H1 (cell line): Measurements from ENCODE around the gene FAM149B1. TPM values are rescaled to one million over a fixed set of nuclear protein-coding genes. Genes with fewer than 3 reads are reported as not detected.

Experiments
- CTCF ChIA-PET: fragments of 300-600 bp; sonication (Branson Sonifier 250); formaldehyde crosslinking; loops from one replicate; lab custom pipeline; 2021; ENCODE audit not compliant: partially characterized antibody; lab: Charles Lee
- POLR2A ChIA-PET: fragments of 300-600 bp; sonication (Branson Sonifier 250); formaldehyde crosslinking; loops from one replicate; lab custom pipeline; 2021; ENCODE audit warnings: inconsistent platforms; ENCODE audit not compliant: partially characterized antibody; lab: Charles Lee
- DNase-seq, 2 experiments: peaks; one replicate each; pipeline versions ENCODE4 v3.0.0 to v3.0.0-alpha.2; 2010 to 2022; ENCODE audit warnings: low spot score in 2 of 2, low read depth in 1 of 2, mixed read lengths in 1 of 2
- FAIRE-seq: peaks from 2 replicates; lab custom pipeline; 2011; peaks lifted over from hg19 to GRCh38; lab: Jason Lieb, UNC
- H2AFZ ChIP-seq: 2 replicates; pipeline ENCODE4 v1.8.1; 2012; ENCODE audit warnings: low read length, inconsistent platforms
- H2AK5ac ChIP-seq: 2 replicates; pipeline ENCODE4 v1.6.1; 2013; ENCODE audit warnings: low read depth, low read length
- H2BK120ac ChIP-seq: replicated peaks from 2 replicates; pipeline ENCODE3; 2013; ENCODE audit warnings: low read depth, low read length, inconsistent platforms
- H2BK12ac ChIP-seq: 2 replicates; pipeline ENCODE4 v1.6.1; 2013; ENCODE audit warnings: low read depth, low read length
- H2BK15ac ChIP-seq: 2 replicates; pipeline ENCODE4 v1.6.1; 2013; ENCODE audit warnings: low read length
- H2BK20ac ChIP-seq: 2 replicates; pipeline ENCODE4 v1.6.1; 2013; ENCODE audit warnings: low read length
- H2BK5ac ChIP-seq: 2 replicates; pipeline ENCODE4 v1.6.1; 2013; ENCODE audit warnings: low read depth, low read length
- H3K14ac ChIP-seq: 2 replicates; pipeline ENCODE4 v1.6.1; 2013; ENCODE audit warnings: inconsistent platforms; ENCODE audit not compliant: insufficient read length
- H3K18ac ChIP-seq: 2 replicates; pipeline ENCODE4 v1.6.1; 2013; ENCODE audit warnings: low read length; ENCODE audit errors: extremely low read depth
- H3K23ac ChIP-seq: 2 replicates; pipeline ENCODE4 v1.6.1; 2013; ENCODE audit warnings: inconsistent platforms; ENCODE audit not compliant: insufficient read length
- H3K23me2 ChIP-seq: 2 replicates; pipeline ENCODE4 v1.6.1; 2013; ENCODE audit warnings: low read depth, low read length
- H3K27ac ChIP-seq: 2 replicates; pipeline ENCODE4 v1.6.1; 2011; ENCODE audit warnings: low read depth, low read length, inconsistent platforms
- H3K27me3 ChIP-seq, 4 experiments: replicated peaks in 1 of 4; 1 replicate in 1 of 4; 2 replicates in 3 of 4; pipeline versions ENCODE4 v1.6.1 to v1.8.1; 2011 to 2013; ENCODE audit warnings: low read length in 3 of 4, mild to moderate bottlenecking in 3 of 4, inconsistent platforms in 2 of 4, mixed read lengths in 2 of 4, moderate library complexity in 1 of 4; ENCODE audit not compliant: control insufficient read depth in 3 of 4, insufficient read depth in 3 of 4; ENCODE audit errors: extremely low read depth in 1 of 4
- H3K36me3 ChIP-seq, 4 experiments: 2 replicates each; pipeline versions ENCODE4 v1.6.1 to v1.8.1; 2011 to 2013; ENCODE audit warnings: mild to moderate bottlenecking in 4 of 4, low read length in 3 of 4, moderate library complexity in 2 of 4, control low read depth in 1 of 4, inconsistent platforms in 1 of 4; ENCODE audit not compliant: insufficient read depth in 4 of 4, control insufficient read depth in 2 of 4
- H3K4ac ChIP-seq: replicated peaks from 2 replicates; pipeline ENCODE3; 2013; ENCODE audit warnings: low read length, low read depth, mixed read lengths, inconsistent platforms; ENCODE audit not compliant: insufficient read length
- H3K4me1 ChIP-seq, 4 experiments: replicated peaks in 1 of 4; 1 replicate in 1 of 4; 2 replicates in 3 of 4; pipeline versions ENCODE4 v1.6.1 to v1.8.1; 2011 to 2013; ENCODE audit warnings: low read length in 3 of 4, inconsistent platforms in 2 of 4, mixed read lengths in 1 of 4; ENCODE audit not compliant: insufficient read depth in 4 of 4, control insufficient read depth in 3 of 4
- H3K4me2 ChIP-seq, 2 experiments: 2 replicates each; pipeline versions ENCODE4 v1.6.1 to v1.8.1; 2011 to 2013; ENCODE audit warnings: low read depth in 2 of 2, low read length in 2 of 2, control low read depth in 1 of 2, inconsistent platforms in 1 of 2, mild to moderate bottlenecking in 1 of 2; ENCODE audit not compliant: insufficient read depth in 1 of 2
- H3K4me3 ChIP-seq, 4 experiments: fragments of 200-600, 300-600 bp in 1 of 4; sonication (generic), shearing (Covaris generic), sonication (Bioruptor Twin) in 1 of 4; 2 replicates each; pipeline versions ENCODE4 v1.5.1 to v1.8.1; 2011 to 2016; ENCODE audit warnings: low read length in 4 of 4, low read depth in 3 of 4, control low read depth in 2 of 4, inconsistent platforms in 2 of 4, mild to moderate bottlenecking in 2 of 4, mixed read lengths in 1 of 4, moderate library complexity in 1 of 4; ENCODE audit not compliant: insufficient read depth in 2 of 4; ENCODE audit errors: extremely low read depth in 1 of 4
- H3K56ac ChIP-seq: replicated peaks from 2 replicates; pipeline ENCODE3; 2013; ENCODE audit warnings: low read depth, mild to moderate bottlenecking, mixed read lengths, low read length, inconsistent platforms; ENCODE audit not compliant: insufficient read length
- H3K79me1 ChIP-seq: 2 replicates; pipeline ENCODE4 v1.6.1; 2013; ENCODE audit warnings: low read depth, low read length, control low read depth
- H3K79me2 ChIP-seq, 2 experiments: 2 replicates each; pipeline versions ENCODE4 v1.6.1 to v1.8.1; 2012 to 2013; ENCODE audit warnings: low read length in 2 of 2, mild to moderate bottlenecking in 2 of 2, inconsistent platforms in 1 of 2; ENCODE audit not compliant: insufficient read depth in 2 of 2, control insufficient read depth in 1 of 2
- H3K9ac ChIP-seq, 4 experiments: replicated peaks in 1 of 4; 1 replicate in 1 of 4; 2 replicates in 3 of 4; pipeline versions ENCODE4 v1.6.1 to v1.8.1; 2011 to 2013; ENCODE audit warnings: low read depth in 3 of 4, low read length in 3 of 4, control low read depth in 2 of 4, mild to moderate bottlenecking in 2 of 4, moderate library complexity in 2 of 4, inconsistent platforms in 1 of 4; ENCODE audit errors: extremely low read depth in 1 of 4
- H3K9me3 ChIP-seq, 2 experiments: 2 replicates each; pipeline versions ENCODE4 v1.6.1 to v1.8.1; 2012 to 2013; ENCODE audit warnings: mild to moderate bottlenecking in 2 of 2, moderate library complexity in 2 of 2, control low read depth in 1 of 2, inconsistent platforms in 1 of 2, low read depth in 1 of 2, low read length in 1 of 2, mixed read lengths in 1 of 2; ENCODE audit not compliant: insufficient read depth in 2 of 2
- H4K20me1 ChIP-seq, 2 experiments: replicated peaks in 1 of 2; 2 replicates each; pipeline versions ENCODE3 to v1.8.1; 2011 to 2013; ENCODE audit warnings: inconsistent platforms in 2 of 2, low read length in 2 of 2, mild to moderate bottlenecking in 1 of 2; ENCODE audit not compliant: insufficient read depth in 2 of 2, control insufficient read depth in 1 of 2
- H4K5ac ChIP-seq: 2 replicates; pipeline ENCODE4 v1.6.1; 2013; ENCODE audit warnings: low read length, low read depth, mixed read lengths, inconsistent platforms; ENCODE audit not compliant: insufficient read length
- H4K8ac ChIP-seq: 2 replicates; pipeline ENCODE4 v1.8.0; 2013; ENCODE audit warnings: mild to moderate bottlenecking, moderate library complexity, low read length, inconsistent platforms; ENCODE audit not compliant: insufficient read depth; ENCODE audit errors: extremely low read depth
- H4K91ac ChIP-seq: replicated peaks from 2 replicates; pipeline ENCODE3; 2013; ENCODE audit warnings: low read length, mixed read lengths, inconsistent platforms; ENCODE audit not compliant: insufficient read length
- BCL11A ChIP-seq, 2 experiments: IDR thresholded peaks; one replicate each; pipeline ENCODE4 v1.6.1; 2011; ENCODE audit warnings: low read depth in 2 of 2, low read length in 2 of 2, mild to moderate bottlenecking in 2 of 2
- EZH2 ChIP-seq: fragments of 200-600 bp; sonication (generic); IDR thresholded peaks from 2 replicates; pipeline ENCODE4 v1.7.1; 2012; ENCODE audit warnings: low read depth, mild to moderate bottlenecking, moderate library complexity, low read length, inconsistent platforms; ENCODE audit not compliant: severe bottlenecking
- POU5F1 ChIP-seq: IDR thresholded peaks from 2 replicates; pipeline ENCODE4 v1.6.1; 2011; ENCODE audit warnings: low read depth, mild to moderate bottlenecking, low read length, moderate library complexity
- RNF2 ChIP-seq: fragments of 200-900, 300-1000 bp; sonication (generic); IDR thresholded peaks from 2 replicates; pipeline ENCODE4 v1.7.1; 2016; ENCODE audit warnings: borderline replicate concordance, low read depth, mild to moderate bottlenecking, antibody characterized with exemption, low read length; ENCODE audit not compliant: poor library complexity, severe bottlenecking; ENCODE audit errors: missing control alignments
- SIRT6 ChIP-seq: IDR thresholded peaks from one replicate; pipeline ENCODE4 v1.7.1; 2012; ENCODE audit warnings: low read length, inconsistent platforms
- TAF7 ChIP-seq: optimal IDR thresholded peaks from 2 replicates; pipeline ENCODE3; 2011; ENCODE audit warnings: low read depth, mild to moderate bottlenecking, inconsistent platforms, low read length, moderate library complexity, borderline replicate concordance
- polyA plus RNA-seq, 7 experiments: library from polyadenylated mRNA; depleted of rRNA in 3 of 7; stranded (reverse) in 5 of 7; unstranded in 2 of 7; fragments of >200 nt in 5 of 7; fragments of 200-250 nt in 2 of 7; gene quantifications; 1 replicate in 5 of 7; 2 replicates in 1 of 7; 4 replicates in 1 of 7; pipeline versions ENCODE4 v1.2.1 to v1.2.3, GENCODE V29; 2011 to 2013; ENCODE audit warnings: missing spikeins in 2 of 7, mixed read lengths in 2 of 7
- total RNA-seq: library from RNA; stranded (reverse); fragmentation: NEBNext Ultra II Directional; extraction: Animal tissue kit (Norgen Biotek cat#: 25700); gene quantifications from 2 replicates; pipeline ENCODE4 v1.2.1, GENCODE V29; 2021

The FAM149B1 gene
- total and polyA plus RNA-seq, 2 of the 8 experiments (the other 6 are each of a cell fraction or from before 2014, with no cell fraction given), result 16.8 to 21.9 TPM

DNA sequence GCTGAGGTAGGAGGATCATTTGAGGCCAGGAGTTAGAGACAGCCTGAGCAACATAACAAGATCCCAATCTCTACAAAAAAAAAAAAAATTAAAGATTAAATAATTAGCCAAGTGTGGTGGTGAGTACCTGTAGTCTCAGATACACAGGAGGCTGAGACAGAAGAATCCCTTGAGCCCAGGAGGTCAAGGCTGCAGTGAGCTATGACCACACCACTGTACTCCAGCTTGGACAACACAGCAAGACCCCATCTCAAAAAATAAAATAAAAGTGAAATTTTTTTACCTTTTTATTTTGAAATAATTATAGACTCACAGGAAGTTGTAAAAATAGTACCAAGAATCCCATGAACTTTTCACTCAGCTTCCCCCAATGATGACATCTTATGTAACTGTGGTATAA lies 4.9 kb downstream of the FAM149B1 start:
- Histone ChIP-seq H3K9ac (no peak overlapping the region), H3K4me1 (no peaks in the 10 kb centered on the region; a peak in 2 of 7 replicates), H2BK120ac (no peak overlapping the region), H3K9me3 (no peaks in the 10 kb centered on the region), H4K5ac (no peak overlapping the region), H3K79me1 (no peaks in the 10 kb centered on the region), H2AK5ac (no peak overlapping the region), H3K18ac (no peak overlapping the region), H3K56ac (no peak overlapping the region), H3K23ac (no peak overlapping the region), H2AFZ (no peak overlapping the region), H2BK12ac (no peak overlapping the region), H3K4me3 (no peak overlapping the region), H3K79me2 (peaks cover 0 to 8% of the 10 kb centered on the region in 2 experiments; a peak in 1 of 4 replicates), H3K14ac (no peak overlapping the region), H2BK15ac (no peak overlapping the region), H4K8ac (no peak overlapping the region), H3K4me2 (no peak overlapping the region), H3K27me3 (no peaks in the 10 kb centered on the region), H2BK5ac (no peak overlapping the region), H3K27ac (no peak overlapping the region), H4K91ac (no peak overlapping the region), H3K36me3 (peaks cover 0 to 3% (median 1%) of the 10 kb centered on the region in 4 experiments; a peak in 3 of 8 replicates), H4K20me1 (no peaks in the 10 kb centered on the region), H3K23me2 (no peaks in the 10 kb centered on the region), H3K4ac (no peak overlapping the region), H2BK20ac (no peak overlapping the region)
- CTCF ChIA-PET, result no interaction called here
- POLR2A ChIA-PET, result interaction anchor here (1.0 kb wide), 1 partner anchor 77 kb away, joined by 4 read pairs; no protein-coding TSS in a partner anchor
- TF ChIP-seq RNF2, result no peak
- TF ChIP-seq TAF7, result no peak
- no peak for TF ChIP-seq BCL11A (IDR thresholded peaks at IDR 0.05; ENCODE audit: low read depth in 2 of 2, low read length in 2 of 2)
- TF ChIP-seq SIRT6, result no peak
- TF ChIP-seq EZH2, result no peak
- no peak for TF ChIP-seq POU5F1
- no peak for DNase-seq
- no peak for FAIRE-seq
